ENCODE results near the gene PEX7. TPM values are rescaled to one million over a fixed set of nuclear protein-coding genes. Genes with fewer than 3 reads are reported as not detected.

The PEX7 gene
- total and polyA plus RNA-seq, 2 of the 8 experiments (the other 6 are each of a cell fraction or from before 2014, with no cell fraction given): 6.4 to 11.0 TPM

GRCh38 chr6:136956590-136957544, 134.5 kb downstream of the PEX7 start (continued):
- TF ChIP-seq GTF2F1 (IDR thresholded peaks at IDR 0.05; ENCODE audit: borderline replicate concordance, low read depth, low read length) (no peak), RFX5 (IDR thresholded peaks at IDR 0.05; ENCODE audit: borderline replicate concordance, low read depth, low read length) (no peak), TBP (IDR thresholded peaks at IDR 0.05; ENCODE audit: low read depth, low read length) (peak; percentile 77), TAF1 (IDR thresholded peaks at IDR 0.05; ENCODE audit: low read depth, low read length) (peak; percentile 69), SUZ12 (IDR thresholded peaks at IDR 0.05; ENCODE audit: low read length) (no peak), SIX5 (IDR thresholded peaks at IDR 0.05; ENCODE audit: low read depth, low read length) (no peak), TEAD4 (IDR thresholded peaks at IDR 0.05; ENCODE audit: low read depth, low read length) (no peak), SAP30 (IDR thresholded peaks at IDR 0.05; ENCODE audit: insufficient read depth, insufficient replicate concordance, low read length) (no peak), TAF7 (optimal IDR thresholded peaks at IDR 0.05; ENCODE audit: borderline replicate concordance, low read depth, low read length) (peak; percentile 60), POU5F1 (IDR thresholded peaks at IDR 0.05; ENCODE audit: low read depth, low read length) (peak; percentile 99), BACH1 (IDR thresholded peaks at IDR 0.05; ENCODE audit: low read length) (no peak)

All from H1 (cell line).